Measurements from ENCODE around the gene NPAS3.

DNA sequence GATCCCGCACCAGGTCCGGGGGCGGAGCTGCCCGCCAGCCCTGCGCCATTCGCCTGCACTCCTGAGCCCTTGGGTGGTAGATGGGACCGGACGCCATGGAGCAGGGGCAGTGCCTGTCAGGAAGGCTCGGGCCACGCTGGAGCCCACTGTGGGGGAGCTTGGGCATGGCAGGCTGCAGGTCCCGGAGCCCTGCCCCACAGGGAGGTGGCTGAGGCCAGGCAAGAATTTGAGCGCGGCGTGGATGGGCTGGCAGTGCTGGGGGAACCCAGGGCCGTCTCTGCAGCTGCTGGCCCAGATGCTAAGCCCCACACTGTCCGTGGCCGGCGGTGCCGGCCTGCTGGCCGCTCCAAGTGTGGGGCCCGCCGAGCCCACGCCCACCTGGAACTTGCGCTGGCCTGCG is 260.0 kb downstream of the NPAS3 start:
- TF ChIP-seq, protein P1, sequence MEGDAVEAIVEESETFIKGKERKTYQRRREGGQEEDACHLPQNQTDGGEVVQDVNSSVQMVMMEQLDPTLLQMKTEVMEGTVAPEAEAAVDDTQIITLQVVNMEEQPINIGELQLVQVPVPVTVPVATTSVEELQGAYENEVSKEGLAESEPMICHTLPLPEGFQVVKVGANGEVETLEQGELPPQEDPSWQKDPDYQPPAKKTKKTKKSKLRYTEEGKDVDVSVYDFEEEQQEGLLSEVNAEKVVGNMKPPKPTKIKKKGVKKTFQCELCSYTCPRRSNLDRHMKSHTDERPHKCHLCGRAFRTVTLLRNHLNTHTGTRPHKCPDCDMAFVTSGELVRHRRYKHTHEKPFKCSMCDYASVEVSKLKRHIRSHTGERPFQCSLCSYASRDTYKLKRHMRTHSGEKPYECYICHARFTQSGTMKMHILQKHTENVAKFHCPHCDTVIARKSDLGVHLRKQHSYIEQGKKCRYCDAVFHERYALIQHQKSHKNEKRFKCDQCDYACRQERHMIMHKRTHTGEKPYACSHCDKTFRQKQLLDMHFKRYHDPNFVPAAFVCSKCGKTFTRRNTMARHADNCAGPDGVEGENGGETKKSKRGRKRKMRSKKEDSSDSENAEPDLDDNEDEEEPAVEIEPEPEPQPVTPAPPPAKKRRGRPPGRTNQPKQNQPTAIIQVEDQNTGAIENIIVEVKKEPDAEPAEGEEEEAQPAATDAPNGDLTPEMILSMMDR (IDR thresholded peaks at IDR 0.05; ENCODE audit: low read depth, low read length, missing input control): no peak
- no peak for TF ChIP-seq TAF1 (conservative IDR thresholded peaks at IDR 0.05)
- no peak for TF ChIP-seq GABPA (IDR thresholded peaks at IDR 0.05 in 1 of 2, conservative IDR thresholded peaks at IDR 0.05 in 1 of 2)
- TF ChIP-seq, protein P2, sequence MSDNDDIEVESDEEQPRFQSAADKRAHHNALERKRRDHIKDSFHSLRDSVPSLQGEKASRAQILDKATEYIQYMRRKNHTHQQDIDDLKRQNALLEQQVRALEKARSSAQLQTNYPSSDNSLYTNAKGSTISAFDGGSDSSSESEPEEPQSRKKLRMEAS (IDR thresholded peaks at IDR 0.05): no peak
- TF ChIP-seq, protein P3, sequence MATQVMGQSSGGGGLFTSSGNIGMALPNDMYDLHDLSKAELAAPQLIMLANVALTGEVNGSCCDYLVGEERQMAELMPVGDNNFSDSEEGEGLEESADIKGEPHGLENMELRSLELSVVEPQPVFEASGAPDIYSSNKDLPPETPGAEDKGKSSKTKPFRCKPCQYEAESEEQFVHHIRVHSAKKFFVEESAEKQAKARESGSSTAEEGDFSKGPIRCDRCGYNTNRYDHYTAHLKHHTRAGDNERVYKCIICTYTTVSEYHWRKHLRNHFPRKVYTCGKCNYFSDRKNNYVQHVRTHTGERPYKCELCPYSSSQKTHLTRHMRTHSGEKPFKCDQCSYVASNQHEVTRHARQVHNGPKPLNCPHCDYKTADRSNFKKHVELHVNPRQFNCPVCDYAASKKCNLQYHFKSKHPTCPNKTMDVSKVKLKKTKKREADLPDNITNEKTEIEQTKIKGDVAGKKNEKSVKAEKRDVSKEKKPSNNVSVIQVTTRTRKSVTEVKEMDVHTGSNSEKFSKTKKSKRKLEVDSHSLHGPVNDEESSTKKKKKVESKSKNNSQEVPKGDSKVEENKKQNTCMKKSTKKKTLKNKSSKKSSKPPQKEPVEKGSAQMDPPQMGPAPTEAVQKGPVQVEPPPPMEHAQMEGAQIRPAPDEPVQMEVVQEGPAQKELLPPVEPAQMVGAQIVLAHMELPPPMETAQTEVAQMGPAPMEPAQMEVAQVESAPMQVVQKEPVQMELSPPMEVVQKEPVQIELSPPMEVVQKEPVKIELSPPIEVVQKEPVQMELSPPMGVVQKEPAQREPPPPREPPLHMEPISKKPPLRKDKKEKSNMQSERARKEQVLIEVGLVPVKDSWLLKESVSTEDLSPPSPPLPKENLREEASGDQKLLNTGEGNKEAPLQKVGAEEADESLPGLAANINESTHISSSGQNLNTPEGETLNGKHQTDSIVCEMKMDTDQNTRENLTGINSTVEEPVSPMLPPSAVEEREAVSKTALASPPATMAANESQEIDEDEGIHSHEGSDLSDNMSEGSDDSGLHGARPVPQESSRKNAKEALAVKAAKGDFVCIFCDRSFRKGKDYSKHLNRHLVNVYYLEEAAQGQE (IDR thresholded peaks at IDR 0.05): no peak

Data from liver (tissue), 3 donors.